ENCODE results near the gene TMEM150C. TPM values are rescaled to one million over a fixed set of nuclear protein-coding genes. Genes with fewer than 3 reads are reported as not detected.

TMEM150C gene
- total RNA-seq, 1 donor = 0.43 TPM

- TF ChIP-seq CTCF (IDR thresholded peaks at IDR 0.05; ENCODE audit: insufficient read depth, low read depth, low read length) = no peak
- H3K4me3 ChIP-seq (ENCODE audit: low read depth, low read length) = no peak overlapping the region
- DNase-seq (ENCODE audit: low read depth) = no peak
Measured at GRCh38 chr4:82493721-82494425, 67.9 kb downstream of the TMEM150C start.

DNA sequence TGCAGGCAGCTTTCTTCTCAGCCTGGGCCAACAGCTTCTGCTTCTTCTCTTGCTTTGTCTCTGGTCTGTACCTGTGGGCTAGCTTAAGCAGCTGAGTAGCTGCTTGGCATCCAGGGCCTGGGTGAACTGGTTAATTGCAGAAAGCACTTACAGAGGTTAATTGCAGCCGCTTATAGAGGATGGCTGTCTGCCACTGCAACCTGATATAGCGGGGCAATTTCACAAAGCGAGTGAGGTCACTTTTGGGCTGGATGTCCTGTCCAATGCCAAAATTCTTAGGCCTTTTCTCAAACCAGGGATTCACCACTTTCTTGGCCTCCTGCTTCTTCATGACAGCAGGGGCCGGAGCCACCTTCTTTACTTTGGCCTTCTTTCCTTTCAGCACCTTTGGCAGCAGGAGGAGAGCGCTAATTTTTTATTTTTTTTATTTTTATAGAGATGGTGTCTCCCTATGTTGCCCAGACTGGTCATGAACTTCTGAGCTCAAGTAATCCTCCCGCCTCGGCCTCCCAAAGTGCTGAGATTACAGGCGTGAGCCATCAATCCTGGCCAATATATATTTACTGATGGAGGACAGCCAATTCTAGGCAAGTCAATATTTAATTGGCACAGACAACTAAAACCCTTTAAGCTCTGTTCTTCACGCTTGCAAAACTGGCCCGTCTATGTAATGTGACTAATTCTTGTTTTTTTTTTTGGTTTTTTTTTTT is 70.4 kb downstream of the TMEM150C start:
- no peak for TF ChIP-seq CTCF (IDR thresholded peaks at IDR 0.05; ENCODE audit: insufficient read depth, low read depth, low read length)
- no peak for DNase-seq (ENCODE audit: low read depth)
- H3K4me3 ChIP-seq (ENCODE audit: low read depth, low read length) = no peak overlapping the region

DNA sequence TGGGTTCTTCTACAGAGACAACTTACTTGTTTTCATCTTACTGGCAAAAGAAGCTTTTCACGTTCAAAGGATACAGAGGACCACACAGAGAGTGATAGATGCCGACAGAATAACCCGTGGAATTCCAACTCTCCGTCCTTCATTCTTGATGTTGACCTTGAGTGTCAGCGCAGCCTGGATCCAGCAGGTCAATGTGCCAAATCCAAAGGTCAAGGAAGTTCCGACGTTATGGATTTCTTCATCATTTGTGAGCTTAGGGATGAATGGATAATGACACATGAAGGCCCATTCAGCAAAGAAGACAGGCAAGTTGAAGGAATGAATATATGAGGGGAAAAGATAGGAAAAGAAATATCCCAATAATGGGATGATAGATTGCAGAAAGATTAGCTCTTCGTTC is 71.8 kb downstream of the TMEM150C start:
- H3K4me3 ChIP-seq (ENCODE audit: low read depth, low read length) = no peak overlapping the region
- no peak for TF ChIP-seq CTCF (IDR thresholded peaks at IDR 0.05; ENCODE audit: insufficient read depth, low read depth, low read length)
- DNase-seq (ENCODE audit: low read depth) = no peak

- no peak for DNase-seq (ENCODE audit: low read depth)
- TF ChIP-seq CTCF (IDR thresholded peaks at IDR 0.05; ENCODE audit: insufficient read depth, low read depth, low read length) = no peak
Measured at GRCh38 chr4:82489076-82489475, 72.7 kb downstream of the TMEM150C start.

GRCh38 chr4:82484996-82485783 is 76.6 kb downstream of the TMEM150C start:
- DNase-seq (ENCODE audit: low read depth) = no peak
- H3K4me3 ChIP-seq (ENCODE audit: low read depth, low read length) = no peak overlapping the region
- TF ChIP-seq CTCF (IDR thresholded peaks at IDR 0.05; ENCODE audit: insufficient read depth, low read depth, low read length) = no peak

More at GRCh38 chr4:82489076-82489475, 72.7 kb downstream of the TMEM150C start:
- H3K4me3 ChIP-seq (ENCODE audit: low read depth, low read length) = no peak overlapping the region

- no peak overlapping the region for H3K4me3 ChIP-seq (ENCODE audit: low read depth, low read length)
- DNase-seq (ENCODE audit: low read depth) = no peak
- TF ChIP-seq CTCF (IDR thresholded peaks at IDR 0.05; ENCODE audit: insufficient read depth, low read depth, low read length) = no peak
Measured at GRCh38 chr4:82482387-82482786, 79.4 kb downstream of the TMEM150C start.

Measured in fibroblast of villous mesenchyme (primary cell).